GM12878 (cell line): ENCODE results near the gene BZW2. TPM values are rescaled to one million over a fixed set of nuclear protein-coding genes. Genes with fewer than 3 reads are reported as not detected.

Source experiments
- ATAC-seq: fragments of 200-7000 bp; cut with Tn5 transposase; 3 replicates; pipeline ENCODE4 v1.9.1; 2020; ENCODE audit warnings: mild to moderate bottlenecking, moderate library complexity
- BruUV-seq: library from RNA; stranded (reverse); fragments of 400-500 nt; replicated peaks from 2 replicates; lab custom pipeline; 2021; lab: Mats Ljungman, UMichigan
- CTCF ChIA-PET: fragments of 300-600 bp; sonication (Branson Sonifier 250); formaldehyde crosslinking; extraction: SDS; loops from one replicate; lab custom pipeline; 2021; ENCODE audit warnings: inconsistent platforms; lab: Yijun Ruan, JAX
- POLR2A ChIA-PET: fragments of 350-600 bp; formaldehyde crosslinking; extraction: SDS; loops from one replicate; lab custom pipeline; 2021; ENCODE audit warnings: inconsistent platforms; lab: Charles Lee
- RAD21 ChIA-PET: fragments of 300-600 bp; sonication (Branson Sonifier 250); formaldehyde crosslinking; loops from one replicate; lab custom pipeline; 2023; ENCODE audit warnings: antibody characterized with exemption; ENCODE audit not compliant: unreplicated experiment; lab: Charles Lee
- SMC1A ChIA-PET: fragments of 300-600 bp; sonication (Branson Sonifier 250); formaldehyde crosslinking; loops from one replicate; lab custom pipeline; 2023; ENCODE audit not compliant: unreplicated experiment, uncharacterized antibody; lab: Charles Lee
- DNase-seq: peaks from one replicate; pipeline ENCODE4 v3.0.0-alpha.2; 2011; ENCODE audit warnings: low read depth, low spot score
- FAIRE-seq: peaks from 3 replicates; lab custom pipeline; 2011; peaks lifted over from hg19 to GRCh38; lab: Jason Lieb, UNC
- H2AFZ ChIP-seq: 2 replicates; pipeline ENCODE4 v1.6.0; 2011; ENCODE audit warnings: low read depth, low read length, control low read depth; ENCODE audit not compliant: control insufficient read depth
- H3K27ac ChIP-seq: 2 replicates; pipeline ENCODE4 v1.5.1; 2011; ENCODE audit warnings: control low read depth; ENCODE audit not compliant: control insufficient read depth, insufficient read depth
- H3K27me3 ChIP-seq, 2 experiments: replicated peaks in 1 of 2; 2 replicates each; pipeline versions ENCODE4 v1.6.0 to v1.6.1; 2011; ENCODE audit warnings: low read length in 1 of 2; ENCODE audit not compliant: control insufficient read depth in 2 of 2, insufficient read depth in 2 of 2
- H3K36me3 ChIP-seq, 2 experiments: 2 replicates each; pipeline ENCODE4 v1.5.1; 2011; ENCODE audit warnings: low read length in 1 of 2; ENCODE audit not compliant: control insufficient read depth in 2 of 2, insufficient read depth in 2 of 2
- H3K4me1 ChIP-seq: 2 replicates; pipeline ENCODE4 v1.6.1; 2011; ENCODE audit warnings: mild to moderate bottlenecking, low read length, moderate library complexity, mixed read lengths; ENCODE audit not compliant: control insufficient read depth, insufficient read depth
- H3K4me2 ChIP-seq: 2 replicates; pipeline ENCODE4 v1.6.0; 2011; ENCODE audit warnings: control low read depth; ENCODE audit not compliant: control insufficient read depth, insufficient read depth
- H3K4me3 ChIP-seq: fragments of 200-600 bp; sonication (generic); 2 replicates; pipeline ENCODE4 v1.5.1; 2016
- H3K79me2 ChIP-seq: 2 replicates; pipeline ENCODE4 v1.6.0; 2011; ENCODE audit warnings: low read length; ENCODE audit not compliant: control insufficient read depth, insufficient read depth
- H3K9ac ChIP-seq: 2 replicates; pipeline ENCODE4 v1.8.0; 2011; ENCODE audit warnings: low read length, control low read depth, mixed read lengths; ENCODE audit not compliant: control insufficient read depth, insufficient read depth
- H3K9me3 ChIP-seq: replicated peaks from 3 replicates; pipeline ENCODE4 v1.5.1; 2011; ENCODE audit warnings: mild to moderate bottlenecking, low read length; ENCODE audit not compliant: control insufficient read depth, insufficient read depth
- H4K20me1 ChIP-seq: 2 replicates; pipeline ENCODE4 v1.6.0; 2011; ENCODE audit not compliant: control insufficient read depth, insufficient read depth
- ASH2L ChIP-seq: fragments of 300-600, 200-600 bp; sonication (generic); IDR thresholded peaks from 2 replicates; pipeline ENCODE4 v1.6.1; 2017; ENCODE audit warnings: low read depth, mild to moderate bottlenecking, borderline replicate concordance
- BACH1 ChIP-seq: fragments of 450-650 bp; IDR thresholded peaks from 2 replicates; pipeline ENCODE4 v1.6.1; 2017; ENCODE audit warnings: mild to moderate bottlenecking, borderline replicate concordance
- BHLHE40 ChIP-seq, 2 experiments: fragments of 450-650 bp in 1 of 2; IDR thresholded peaks; 2 replicates each; pipeline ENCODE4 v1.6.1; 2011 to 2017; ENCODE audit warnings: low read depth in 2 of 2, borderline replicate concordance in 1 of 2, improper control_type of control experiment in 1 of 2, low read length in 1 of 2, mild to moderate bottlenecking in 1 of 2
- CBFB ChIP-seq: IDR thresholded peaks from 2 replicates; pipeline ENCODE4 v1.6.1; 2016; ENCODE audit warnings: antibody characterized with exemption, low read depth
- MEF2A ChIP-seq: IDR thresholded peaks from 2 replicates; pipeline ENCODE4 v1.6.1; 2011; ENCODE audit warnings: low read depth, mild to moderate bottlenecking, low read length, moderate library complexity; ENCODE audit not compliant: insufficient read depth
- MTA2 ChIP-seq: fragments of 450-650 bp; IDR thresholded peaks from 2 replicates; pipeline ENCODE4 v1.6.1; 2016; ENCODE audit warnings: low read depth, mild to moderate bottlenecking, moderate library complexity
- MXI1 ChIP-seq: fragments of 150-350 bp; IDR thresholded peaks from 2 replicates; pipeline ENCODE4 v1.6.1; 2011; ENCODE audit warnings: low read depth, mild to moderate bottlenecking, inconsistent platforms, low read length, improper control_type of control experiment
- NR2C2 ChIP-seq: IDR thresholded peaks from 2 replicates; pipeline ENCODE4 v1.6.1; 2011; ENCODE audit warnings: borderline replicate concordance, low read depth; ENCODE audit not compliant: control insufficient read depth, insufficient read length
- RB1 ChIP-seq: fragments of 450-650 bp; formaldehyde crosslinking; IDR thresholded peaks from 2 replicates; pipeline ENCODE4 v1.6.1; 2017; ENCODE audit warnings: mild to moderate bottlenecking, borderline replicate concordance
- RCOR1 ChIP-seq: conservative IDR thresholded peaks from 2 replicates; pipeline ENCODE4 v1.6.1; 2012; ENCODE audit warnings: low read depth, low read length, improper control_type of control experiment
- TAF1 ChIP-seq: IDR thresholded peaks from 2 replicates; pipeline ENCODE4 v1.6.1; 2011; ENCODE audit warnings: mild to moderate bottlenecking, low read depth, low read length, borderline replicate concordance
- TCF12 ChIP-seq: IDR thresholded peaks from 2 replicates; pipeline ENCODE4 v1.6.1; 2011; ENCODE audit warnings: low read depth, mild to moderate bottlenecking, low read length
- TCF7 ChIP-seq: IDR thresholded peaks from 2 replicates; pipeline ENCODE4 v1.6.1; 2014; ENCODE audit warnings: antibody characterized with exemption, borderline replicate concordance
- ZNF384 ChIP-seq: IDR thresholded peaks from 2 replicates; pipeline ENCODE4 v1.6.1; 2012; ENCODE audit warnings: low read depth, mild to moderate bottlenecking, low read length, improper control_type of control experiment, borderline replicate concordance
- WGBS: methylation state at CpG from one replicate; pipeline ENCODE4 v1.1.6; 2016; ENCODE audit warnings: low lambda C conversion rate; ENCODE audit not compliant: insufficient replicate concordance, insufficient coverage; ENCODE audit errors: missing lambda C conversion rate; 5-methylcytosine and 5-hydroxymethylcytosine counted together
- in situ Hi-C: fragments of 300-500 bp; cut with MboI; formaldehyde crosslinking; loops from 9 replicates; pipeline ENCODE4 v1.14.3; 2018; ENCODE audit warnings: mixed read lengths
- intact Hi-C: fragments of 100-400 bp; cut with micrococcal nuclease; formaldehyde crosslinking; loops from one replicate; pipeline ENCODE4 v1.14.2; 2022; ENCODE audit not compliant: unreplicated experiment
- polyA plus RNA-seq, 11 experiments: library from polyadenylated mRNA; depleted of rRNA in 4 of 11; unstranded in 6 of 11; stranded (reverse) in 5 of 11; fragments of >200 nt; fragmentation: Nextera tagmentation in 4 of 11; fragmentation: Illumina TruSeq in 1 of 11; extraction: Ambion mirVana in 4 of 11; extraction: Trizol in 1 of 11; gene quantifications; 1 replicate in 1 of 11; 2 replicates in 10 of 11; pipeline versions ENCODE4 v1.2.1 to v1.2.3, GENCODE V29; 2011 to 2016; ENCODE audit warnings: inconsistent platforms in 2 of 11, missing spikeins in 2 of 11, low read depth in 1 of 11
- total RNA-seq, 4 experiments: library from RNA; depleted of rRNA in 3 of 4; stranded (reverse); fragments of >200 nt in 3 of 4; fragmentation: Illumina TruSeq in 1 of 4; extraction: Trizol in 1 of 4; gene quantifications; 2 replicates each; pipeline versions ENCODE4 v1.2.1 to v1.2.3, GENCODE V29; 2013 to 2021
- TF ChIP-seq, protein P1 (sequence below), 3 experiments: IDR thresholded peaks in 2 of 3; conservative IDR thresholded peaks in 1 of 3; 2 replicates each; pipeline ENCODE4 v1.5.1; 2011; ENCODE audit warnings: low read depth in 3 of 3, low read length in 3 of 3, mild to moderate bottlenecking in 3 of 3, control low read depth in 2 of 3, moderate library complexity in 2 of 3, inconsistent platforms in 1 of 3, mixed read lengths in 1 of 3; ENCODE audit not compliant: control insufficient read depth in 2 of 3, insufficient read depth in 1 of 3; ENCODE audit errors: extremely low read depth in 1 of 3
- TF ChIP-seq, protein P2 (sequence below): fragments of 450-650 bp; IDR thresholded peaks from 2 replicates; pipeline ENCODE4 v1.6.1; 2018; ENCODE audit warnings: mild to moderate bottlenecking, low read depth, moderate library complexity; ENCODE audit not compliant: partially characterized antibody
- TF ChIP-seq, protein P3 (sequence below): IDR thresholded peaks from 2 replicates; pipeline ENCODE4 v1.6.1; 2012; ENCODE audit warnings: low read depth, low read length, improper control_type of control experiment
- TF ChIP-seq, protein P4 (sequence below): fragments of 150-350 bp; IDR thresholded peaks from 2 replicates; pipeline ENCODE4 v1.6.1; 2014; ENCODE audit warnings: mild to moderate bottlenecking, low read depth, low read length

The BZW2 gene
- total and polyA plus RNA-seq, 10 of the 15 experiments (the other 5 are each of a cell fraction or from before 2014, with no cell fraction given), result 1.3 to 6.8 (median 3.1) TPM

DNA sequence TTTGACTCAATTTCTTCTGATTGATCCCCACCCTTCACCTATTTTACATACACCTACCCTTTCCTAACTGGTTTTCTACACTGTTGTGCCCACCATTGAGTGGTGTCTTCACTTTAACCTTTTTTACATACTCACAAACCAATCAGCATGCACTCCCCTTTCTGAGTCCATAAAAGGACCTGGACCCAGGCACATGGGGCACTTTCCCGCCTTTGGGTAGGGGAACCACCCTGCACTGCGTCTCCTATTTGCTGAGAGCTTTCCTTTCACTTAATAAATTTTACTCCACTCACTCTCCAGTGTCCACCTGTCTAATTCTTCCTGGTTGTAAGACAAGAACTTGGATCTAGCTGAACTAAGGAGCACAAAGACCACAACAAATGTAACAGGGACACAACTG, 34.3 kb upstream of the BZW2 start:
- BruUV-seq, result no TSS peak
- ATAC-seq, result no peak
- intact Hi-C loops, result no loop called here
- no peak for FAIRE-seq
- TF ChIP-seq, protein P1, sequence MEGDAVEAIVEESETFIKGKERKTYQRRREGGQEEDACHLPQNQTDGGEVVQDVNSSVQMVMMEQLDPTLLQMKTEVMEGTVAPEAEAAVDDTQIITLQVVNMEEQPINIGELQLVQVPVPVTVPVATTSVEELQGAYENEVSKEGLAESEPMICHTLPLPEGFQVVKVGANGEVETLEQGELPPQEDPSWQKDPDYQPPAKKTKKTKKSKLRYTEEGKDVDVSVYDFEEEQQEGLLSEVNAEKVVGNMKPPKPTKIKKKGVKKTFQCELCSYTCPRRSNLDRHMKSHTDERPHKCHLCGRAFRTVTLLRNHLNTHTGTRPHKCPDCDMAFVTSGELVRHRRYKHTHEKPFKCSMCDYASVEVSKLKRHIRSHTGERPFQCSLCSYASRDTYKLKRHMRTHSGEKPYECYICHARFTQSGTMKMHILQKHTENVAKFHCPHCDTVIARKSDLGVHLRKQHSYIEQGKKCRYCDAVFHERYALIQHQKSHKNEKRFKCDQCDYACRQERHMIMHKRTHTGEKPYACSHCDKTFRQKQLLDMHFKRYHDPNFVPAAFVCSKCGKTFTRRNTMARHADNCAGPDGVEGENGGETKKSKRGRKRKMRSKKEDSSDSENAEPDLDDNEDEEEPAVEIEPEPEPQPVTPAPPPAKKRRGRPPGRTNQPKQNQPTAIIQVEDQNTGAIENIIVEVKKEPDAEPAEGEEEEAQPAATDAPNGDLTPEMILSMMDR (IDR thresholded peaks at IDR 0.05 in 2 of 3, conservative IDR thresholded peaks at IDR 0.05 in 1 of 3; ENCODE audit: control insufficient read depth in 2 of 3, extremely low read depth in 1 of 3, insufficient read depth in 1 of 3, low read depth in 3 of 3, low read length in 3 of 3), result no peak
- TF ChIP-seq, protein P2, sequence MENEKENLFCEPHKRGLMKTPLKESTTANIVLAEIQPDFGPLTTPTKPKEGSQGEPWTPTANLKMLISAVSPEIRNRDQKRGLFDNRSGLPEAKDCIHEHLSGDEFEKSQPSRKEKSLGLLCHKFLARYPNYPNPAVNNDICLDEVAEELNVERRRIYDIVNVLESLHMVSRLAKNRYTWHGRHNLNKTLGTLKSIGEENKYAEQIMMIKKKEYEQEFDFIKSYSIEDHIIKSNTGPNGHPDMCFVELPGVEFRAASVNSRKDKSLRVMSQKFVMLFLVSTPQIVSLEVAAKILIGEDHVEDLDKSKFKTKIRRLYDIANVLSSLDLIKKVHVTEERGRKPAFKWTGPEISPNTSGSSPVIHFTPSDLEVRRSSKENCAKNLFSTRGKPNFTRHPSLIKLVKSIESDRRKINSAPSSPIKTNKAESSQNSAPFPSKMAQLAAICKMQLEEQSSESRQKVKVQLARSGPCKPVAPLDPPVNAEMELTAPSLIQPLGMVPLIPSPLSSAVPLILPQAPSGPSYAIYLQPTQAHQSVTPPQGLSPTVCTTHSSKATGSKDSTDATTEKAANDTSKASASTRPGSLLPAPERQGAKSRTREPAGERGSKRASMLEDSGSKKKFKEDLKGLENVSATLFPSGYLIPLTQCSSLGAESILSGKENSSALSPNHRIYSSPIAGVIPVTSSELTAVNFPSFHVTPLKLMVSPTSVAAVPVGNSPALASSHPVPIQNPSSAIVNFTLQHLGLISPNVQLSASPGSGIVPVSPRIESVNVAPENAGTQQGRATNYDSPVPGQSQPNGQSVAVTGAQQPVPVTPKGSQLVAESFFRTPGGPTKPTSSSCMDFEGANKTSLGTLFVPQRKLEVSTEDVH, result no peak
- no peak for TF ChIP-seq CBFB
- no peak for TF ChIP-seq MXI1
- TF ChIP-seq ZNF384, result no peak
- no peak for TF ChIP-seq TCF7
- TF ChIP-seq TCF12, result no peak
- TF ChIP-seq BHLHE40 (IDR thresholded peaks at IDR 0.05; ENCODE audit: borderline replicate concordance in 1 of 2, low read depth in 2 of 2, low read length in 1 of 2), result no peak
- TF ChIP-seq BACH1, result no peak
- no peak for TF ChIP-seq MEF2A
- no peak for TF ChIP-seq ASH2L
- no peak for TF ChIP-seq RCOR1
- TF ChIP-seq MTA2, result no peak
- TF ChIP-seq, protein P3, sequence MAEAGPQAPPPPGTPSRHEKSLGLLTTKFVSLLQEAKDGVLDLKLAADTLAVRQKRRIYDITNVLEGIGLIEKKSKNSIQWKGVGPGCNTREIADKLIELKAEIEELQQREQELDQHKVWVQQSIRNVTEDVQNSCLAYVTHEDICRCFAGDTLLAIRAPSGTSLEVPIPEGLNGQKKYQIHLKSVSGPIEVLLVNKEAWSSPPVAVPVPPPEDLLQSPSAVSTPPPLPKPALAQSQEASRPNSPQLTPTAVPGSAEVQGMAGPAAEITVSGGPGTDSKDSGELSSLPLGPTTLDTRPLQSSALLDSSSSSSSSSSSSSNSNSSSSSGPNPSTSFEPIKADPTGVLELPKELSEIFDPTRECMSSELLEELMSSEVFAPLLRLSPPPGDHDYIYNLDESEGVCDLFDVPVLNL, result no peak
- TF ChIP-seq NR2C2, result no peak
- TF ChIP-seq, protein P4, sequence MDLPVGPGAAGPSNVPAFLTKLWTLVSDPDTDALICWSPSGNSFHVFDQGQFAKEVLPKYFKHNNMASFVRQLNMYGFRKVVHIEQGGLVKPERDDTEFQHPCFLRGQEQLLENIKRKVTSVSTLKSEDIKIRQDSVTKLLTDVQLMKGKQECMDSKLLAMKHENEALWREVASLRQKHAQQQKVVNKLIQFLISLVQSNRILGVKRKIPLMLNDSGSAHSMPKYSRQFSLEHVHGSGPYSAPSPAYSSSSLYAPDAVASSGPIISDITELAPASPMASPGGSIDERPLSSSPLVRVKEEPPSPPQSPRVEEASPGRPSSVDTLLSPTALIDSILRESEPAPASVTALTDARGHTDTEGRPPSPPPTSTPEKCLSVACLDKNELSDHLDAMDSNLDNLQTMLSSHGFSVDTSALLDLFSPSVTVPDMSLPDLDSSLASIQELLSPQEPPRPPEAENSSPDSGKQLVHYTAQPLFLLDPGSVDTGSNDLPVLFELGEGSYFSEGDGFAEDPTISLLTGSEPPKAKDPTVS, result no peak
- TF ChIP-seq TAF1, result no peak
- no peak for TF ChIP-seq RB1
- Histone ChIP-seq H3K27ac (no peak overlapping the region), H3K4me2 (no peak overlapping the region), H3K79me2 (no peaks in the 10 kb centered on the region), H3K36me3 (no peaks in the 10 kb centered on the region), H3K9me3 (no peaks in the 10 kb centered on the region), H3K9ac (no peak overlapping the region), H3K27me3 (no peaks in the 10 kb centered on the region), H2AFZ (no peak overlapping the region), H4K20me1 (0 out of 2 replicates have a peak, but pooled peaks cover 2% of the 10 kb centered on the region), H3K4me1 (no peaks in the 10 kb centered on the region), H3K4me3 (no peak overlapping the region)
- SMC1A ChIA-PET, result no interaction called here
- POLR2A ChIA-PET, result no interaction called here
- DNase-seq, result no peak
- RAD21 ChIA-PET, result no interaction called here
- in situ Hi-C loops, result no loop called here
- CTCF ChIA-PET, result interaction anchor here (0.8 kb wide), 1 partner anchor 11 kb away, joined by 3 read pairs; no protein-coding TSS in a partner anchor
- 6% methylated on average over 2 of the region's 2 CpGs for WGBS
